HepG2 (cell line): ENCODE data around the gene RCC2.

Experiments
- BCL3 ChIP-seq: sonication (generic); formaldehyde crosslinking; IDR thresholded peaks from 2 replicates; pipeline ENCODE4 v1.5.1; 2020; ENCODE audit warnings: mild to moderate bottlenecking, missing genetic modification reagents, moderate library complexity
- CTCF ChIP-seq: sonication (generic); formaldehyde crosslinking; IDR thresholded peaks from 2 replicates; pipeline ENCODE4 v1.5.0; 2020; ENCODE audit warnings: mild to moderate bottlenecking, missing genetic modification reagents, moderate library complexity
- GLI4 ChIP-seq: sonication (generic); formaldehyde crosslinking; IDR thresholded peaks from 2 replicates; pipeline ENCODE4 v1.5.1; 2020; ENCODE audit warnings: missing genetic modification reagents, mild to moderate bottlenecking, moderate library complexity, borderline replicate concordance
- HBP1 ChIP-seq: IDR thresholded peaks from 2 replicates; pipeline ENCODE4 v1.6.1; 2016; ENCODE audit warnings: low read depth, control low read depth
- JUND ChIP-seq: sonication (generic); formaldehyde crosslinking; IDR thresholded peaks from 2 replicates; pipeline ENCODE4 v1.8.0; 2022; ENCODE audit warnings: mild to moderate bottlenecking, missing genetic modification reagents
- PITX1 ChIP-seq: sonication (generic); formaldehyde crosslinking; IDR thresholded peaks from 2 replicates; pipeline ENCODE4 v1.5.1; 2020; ENCODE audit warnings: mild to moderate bottlenecking, missing genetic modification reagents
- ZFX ChIP-seq: sonication (generic); formaldehyde crosslinking; IDR thresholded peaks from 2 replicates; pipeline ENCODE4 v1.4.0; 2020; ENCODE audit warnings: mild to moderate bottlenecking, low read depth, missing genetic modification reagents, moderate library complexity
- ZNF362 ChIP-seq: sonication (generic); formaldehyde crosslinking; IDR thresholded peaks from 2 replicates; pipeline ENCODE4 v1.4.0; 2020; ENCODE audit warnings: missing genetic modification reagents, mild to moderate bottlenecking, borderline replicate concordance
- ZNF639 ChIP-seq: conservative IDR thresholded peaks from 2 replicates; pipeline ENCODE4 v1.6.1; 2018; ENCODE audit warnings: missing genetic modification reagents

GRCh38 chr1:17440827-17441168, 1.3 kb upstream of the RCC2 start:
- no peak for TF ChIP-seq ZNF362 (CRISPR knock-in tag)
- TF ChIP-seq CTCF = no peak
- no peak for TF ChIP-seq BCL3
- TF ChIP-seq HBP1 (CRISPR knock-in tag) = no peak
- TF ChIP-seq ZFX (CRISPR knock-in tag) = no peak
- TF ChIP-seq GLI4 (CRISPR knock-in tag) = no peak
- no peak for TF ChIP-seq ZNF639
- TF ChIP-seq JUND (CRISPR knock-in tag) = no peak
- no peak for TF ChIP-seq PITX1
